ENCODE data around the gene GLYATL1. TPM values are rescaled to one million over a fixed set of nuclear protein-coding genes. Genes with fewer than 3 reads are reported as not detected.
"Not testable (repeated sequence)": the region's sequence is repeated elsewhere in the genome, so short reads cannot be mapped to it uniquely, and the experiment has no call there.

Gene GLYATL1
- total and polyA plus RNA-seq, 11 donors = 1.6 TPM; not detected in 10

GRCh38 chr11:58999291-58999680 is 60.0 kb downstream of the GLYATL1 start:
- no peaks in the 10 kb centered on the region for H3K27me3 ChIP-seq
- WGBS, 4 donors = 58 to 87% (median 73%) methylated on average over 1 of the region's 1 CpG
- DNase-seq (no peak), ATAC-seq (no peak)
- H3K4me1 ChIP-seq = no peaks in the 10 kb centered on the region
- TF ChIP-seq POLR2A (IDR thresholded peaks at IDR 0.05) = no peak
- TF ChIP-seq, protein P1, sequence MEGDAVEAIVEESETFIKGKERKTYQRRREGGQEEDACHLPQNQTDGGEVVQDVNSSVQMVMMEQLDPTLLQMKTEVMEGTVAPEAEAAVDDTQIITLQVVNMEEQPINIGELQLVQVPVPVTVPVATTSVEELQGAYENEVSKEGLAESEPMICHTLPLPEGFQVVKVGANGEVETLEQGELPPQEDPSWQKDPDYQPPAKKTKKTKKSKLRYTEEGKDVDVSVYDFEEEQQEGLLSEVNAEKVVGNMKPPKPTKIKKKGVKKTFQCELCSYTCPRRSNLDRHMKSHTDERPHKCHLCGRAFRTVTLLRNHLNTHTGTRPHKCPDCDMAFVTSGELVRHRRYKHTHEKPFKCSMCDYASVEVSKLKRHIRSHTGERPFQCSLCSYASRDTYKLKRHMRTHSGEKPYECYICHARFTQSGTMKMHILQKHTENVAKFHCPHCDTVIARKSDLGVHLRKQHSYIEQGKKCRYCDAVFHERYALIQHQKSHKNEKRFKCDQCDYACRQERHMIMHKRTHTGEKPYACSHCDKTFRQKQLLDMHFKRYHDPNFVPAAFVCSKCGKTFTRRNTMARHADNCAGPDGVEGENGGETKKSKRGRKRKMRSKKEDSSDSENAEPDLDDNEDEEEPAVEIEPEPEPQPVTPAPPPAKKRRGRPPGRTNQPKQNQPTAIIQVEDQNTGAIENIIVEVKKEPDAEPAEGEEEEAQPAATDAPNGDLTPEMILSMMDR (IDR thresholded peaks at IDR 0.05) = no peak
- no peaks in the 10 kb centered on the region for H3K9me3 ChIP-seq
- no peak overlapping the region for H3K4me3 ChIP-seq
- intact Hi-C loops (cut with DNase I) = no loop called here
- no peaks in the 10 kb centered on the region for H3K36me3 ChIP-seq
- no peak overlapping the region for H3K27ac ChIP-seq

- TF ChIP-seq, protein P1 (IDR thresholded peaks at IDR 0.05) = no peak
- TF ChIP-seq POLR2A (IDR thresholded peaks at IDR 0.05) = no peak
- Histone ChIP-seq H3K36me3 (no peaks in the 10 kb centered on the region), H3K4me1 (no peaks in the 10 kb centered on the region), H3K27me3 (no peaks in the 10 kb centered on the region), H3K9me3 (no peaks in the 10 kb centered on the region), H3K4me3 (no peak overlapping the region), H3K27ac (no peak overlapping the region)
- WGBS, 4 donors = 74 to 82% (median 75%) methylated on average over 3 of the region's 3 CpGs
- DNase-seq = no peak
- ATAC-seq = no peak
- intact Hi-C loops (cut with DNase I) = no loop called here
Observed at GRCh38 chr11:59000003-59000402, 60.7 kb downstream of the GLYATL1 start.

- intact Hi-C loops (cut with DNase I); H3K36me3 ChIP-seq; H3K4me3 ChIP-seq; H3K4me1 ChIP-seq; H3K27ac ChIP-seq; H3K27me3 ChIP-seq; H3K9me3 ChIP-seq; ATAC-seq; DNase-seq: not testable (repeated sequence)
- 15 to 27% (median 22%) methylated on average over 2 of the region's 2 CpGs for WGBS, 4 donors
Observed at GRCh38 chr11:59002006-59002405, 62.7 kb downstream of the GLYATL1 start.

Other genes with a start within 250 kb of the GLYATL1 start
- 1 to 10 TPM in 1 of 9 donors, under 1 TPM in 2, not detected in 6; 0.20 to 2.7 (median 0.34) TPM for gene GLYAT, start 207.5 kb upstream of the GLYATL1 start, total RNA-seq
- gene GLYAT, start 207.5 kb upstream of the GLYATL1 start, polyA plus RNA-seq = under 1 TPM in 1 of 2 donors, not detected in 1; 0.15 TPM
- gene GLYATL2, start 94.8 kb upstream of the GLYATL1 start, total RNA-seq = under 1 TPM in 2 of 9 donors, not detected in 7; 0.23 to 0.35 TPM
- gene GLYATL2, start 94.8 kb upstream of the GLYATL1 start, polyA plus RNA-seq = under 1 TPM; 0.15 to 0.17 TPM
- gene GLYATL1B, start 146.8 kb downstream of the GLYATL1 start, total RNA-seq = not detected
- gene GLYATL1B, start 146.8 kb downstream of the GLYATL1 start, polyA plus RNA-seq = not detected
- gene FAM111B, start 167.7 kb downstream of the GLYATL1 start, total RNA-seq = 1 to 10 TPM in 1 of 9 donors, under 1 TPM in 5, not detected in 3; 0.28 to 4.8 (median 0.41) TPM
- gene FAM111B, start 167.7 kb downstream of the GLYATL1 start, polyA plus RNA-seq = under 1 TPM in 1 of 2 donors, not detected in 1; 0.18 TPM
- 10 to 100 TPM in 3 of 9 donors, 1 to 10 TPM in 6; 4.1 to 38.3 (median 9.1) TPM for gene FAM111A, start 203.4 kb downstream of the GLYATL1 start, total RNA-seq
- 1 to 10 TPM; 3.3 to 8.0 TPM for gene FAM111A, start 203.4 kb downstream of the GLYATL1 start, polyA plus RNA-seq
- gene DTX4, start 232.6 kb downstream of the GLYATL1 start, total RNA-seq = 1 to 10 TPM in 8 of 9 donors, under 1 TPM in 1; 0.74 to 6.8 (median 2.1) TPM
- gene DTX4, start 232.6 kb downstream of the GLYATL1 start, polyA plus RNA-seq = 1 to 10 TPM in 1 of 2 donors, under 1 TPM in 1; 0.76 to 1.1 TPM

Data from heart left ventricle (tissue), 16 donors.